Measurements from ENCODE around the gene SCRT2.

The SCRT2 gene

GRCh38 chr20:640674-641515 lies 34.7 kb downstream of the SCRT2 start:
- DNase-seq (ENCODE audit: insufficient read length, low spot score) (no peak), FAIRE-seq (no peak)
- TF ChIP-seq PAX5 (IDR thresholded peaks at IDR 0.05; ENCODE audit: insufficient read depth, low read length, severe bottlenecking) (no peak), POLR2AphosphoS5 (IDR thresholded peaks at IDR 0.05; ENCODE audit: low read depth, low read length) (no peak), SPI1 (IDR thresholded peaks at IDR 0.05; ENCODE audit: low read depth, low read length) (no peak), POU2F2 (IDR thresholded peaks at IDR 0.05; ENCODE audit: low read depth, low read length) (no peak), POLR2A (IDR thresholded peaks at IDR 0.05; ENCODE audit: low read depth, low read length) (no peak), TAF1 (IDR thresholded peaks at IDR 0.05; ENCODE audit: low read depth, low read length) (no peak)

GRCh38 chr20:638579-638978 lies 37.0 kb downstream of the SCRT2 start:
- FAIRE-seq (no peak), DNase-seq (ENCODE audit: insufficient read length, low spot score) (no peak)
- TF ChIP-seq POLR2AphosphoS5 (IDR thresholded peaks at IDR 0.05; ENCODE audit: low read depth, low read length) = no peak
- no peak for TF ChIP-seq POLR2A (IDR thresholded peaks at IDR 0.05; ENCODE audit: low read depth, low read length)
- no peak for TF ChIP-seq PAX5 (IDR thresholded peaks at IDR 0.05; ENCODE audit: insufficient read depth, low read length, severe bottlenecking)
- no peak for TF ChIP-seq SPI1 (IDR thresholded peaks at IDR 0.05; ENCODE audit: low read depth, low read length)
- no peak for TF ChIP-seq TAF1 (IDR thresholded peaks at IDR 0.05; ENCODE audit: low read depth, low read length)
- no peak for TF ChIP-seq POU2F2 (IDR thresholded peaks at IDR 0.05; ENCODE audit: low read depth, low read length)

GRCh38 chr20:637559-637958 lies 38.0 kb downstream of the SCRT2 start:
- no peak for FAIRE-seq
- no peak for TF ChIP-seq POLR2AphosphoS5 (IDR thresholded peaks at IDR 0.05; ENCODE audit: low read depth, low read length)
- no peak for TF ChIP-seq TAF1 (IDR thresholded peaks at IDR 0.05; ENCODE audit: low read depth, low read length)
- no peak for TF ChIP-seq PAX5 (IDR thresholded peaks at IDR 0.05; ENCODE audit: insufficient read depth, low read length, severe bottlenecking)
- no peak for TF ChIP-seq POU2F2 (IDR thresholded peaks at IDR 0.05; ENCODE audit: low read depth, low read length)
- no peak for TF ChIP-seq SPI1 (IDR thresholded peaks at IDR 0.05; ENCODE audit: low read depth, low read length)
- no peak for TF ChIP-seq POLR2A (IDR thresholded peaks at IDR 0.05; ENCODE audit: low read depth, low read length)
- DNase-seq (ENCODE audit: insufficient read length, low spot score) = no peak

- DNase-seq (ENCODE audit: insufficient read length, low spot score) (no peak), FAIRE-seq (no peak)
- TF ChIP-seq POLR2A (IDR thresholded peaks at IDR 0.05; ENCODE audit: low read depth, low read length) (no peak), POU2F2 (IDR thresholded peaks at IDR 0.05; ENCODE audit: low read depth, low read length) (no peak), PAX5 (IDR thresholded peaks at IDR 0.05; ENCODE audit: insufficient read depth, low read length, severe bottlenecking) (no peak), POLR2AphosphoS5 (IDR thresholded peaks at IDR 0.05; ENCODE audit: low read depth, low read length) (no peak)
Measured at GRCh38 chr20:635893-636338, 39.7 kb downstream of the SCRT2 start.

- no peak for DNase-seq (ENCODE audit: insufficient read length, low spot score)
- FAIRE-seq = no peak
- TF ChIP-seq SPI1 (IDR thresholded peaks at IDR 0.05; ENCODE audit: low read depth, low read length) = no peak
Measured at GRCh38 chr20:635028-635892, 40.3 kb downstream of the SCRT2 start.

GRCh38 chr20:634148-634925 lies 41.3 kb downstream of the SCRT2 start:
- FAIRE-seq (no peak), DNase-seq (ENCODE audit: insufficient read length, low spot score) (no peak)
- TF ChIP-seq POU2F2 (IDR thresholded peaks at IDR 0.05; ENCODE audit: low read depth, low read length) = no peak
- no peak for TF ChIP-seq TAF1 (IDR thresholded peaks at IDR 0.05; ENCODE audit: low read depth, low read length)
- no peak for TF ChIP-seq PAX5 (IDR thresholded peaks at IDR 0.05; ENCODE audit: insufficient read depth, low read length, severe bottlenecking)
- no peak for TF ChIP-seq POLR2A (IDR thresholded peaks at IDR 0.05; ENCODE audit: low read depth, low read length)
- no peak for TF ChIP-seq SPI1 (IDR thresholded peaks at IDR 0.05; ENCODE audit: low read depth, low read length)
- no peak for TF ChIP-seq POLR2AphosphoS5 (IDR thresholded peaks at IDR 0.05; ENCODE audit: low read depth, low read length)

GRCh38 chr20:631101-631500 lies 44.5 kb downstream of the SCRT2 start:
- FAIRE-seq (no peak), DNase-seq (ENCODE audit: insufficient read length, low spot score) (no peak)
- TF ChIP-seq TAF1 (IDR thresholded peaks at IDR 0.05; ENCODE audit: low read depth, low read length) = no peak
- no peak for TF ChIP-seq POU2F2 (IDR thresholded peaks at IDR 0.05; ENCODE audit: low read depth, low read length)
- TF ChIP-seq POLR2AphosphoS5 (IDR thresholded peaks at IDR 0.05; ENCODE audit: low read depth, low read length) = no peak
- TF ChIP-seq SPI1 (IDR thresholded peaks at IDR 0.05; ENCODE audit: low read depth, low read length) = no peak
- TF ChIP-seq PAX5 (IDR thresholded peaks at IDR 0.05; ENCODE audit: insufficient read depth, low read length, severe bottlenecking) = no peak
- TF ChIP-seq POLR2A (IDR thresholded peaks at IDR 0.05; ENCODE audit: low read depth, low read length) = no peak

- no peak for FAIRE-seq
- no peak for DNase-seq (ENCODE audit: insufficient read length, low spot score)
- TF ChIP-seq TAF1 (IDR thresholded peaks at IDR 0.05; ENCODE audit: low read depth, low read length) (no peak), PAX5 (IDR thresholded peaks at IDR 0.05; ENCODE audit: insufficient read depth, low read length, severe bottlenecking) (no peak), POLR2AphosphoS5 (IDR thresholded peaks at IDR 0.05; ENCODE audit: low read depth, low read length) (no peak), POU2F2 (IDR thresholded peaks at IDR 0.05; ENCODE audit: low read depth, low read length) (no peak), POLR2A (IDR thresholded peaks at IDR 0.05; ENCODE audit: low read depth, low read length) (no peak)
Measured at GRCh38 chr20:626579-626978, 49.0 kb downstream of the SCRT2 start.

GRCh38 chr20:625360-625932 lies 50.2 kb downstream of the SCRT2 start:
- DNase-seq (ENCODE audit: insufficient read length, low spot score) (no peak), FAIRE-seq (no peak)
- no peak for TF ChIP-seq SPI1 (IDR thresholded peaks at IDR 0.05; ENCODE audit: low read depth, low read length)

Data from GM12891 (cell line).